HUES64 (cell line): ENCODE results near the gene TRIM41.
"Not testable (repeated sequence)": the region's sequence is repeated elsewhere in the genome, so short reads cannot be mapped to it uniquely, and the experiment has no call there.

Experiments
- H3K27ac ChIP-seq: 2 replicates; pipeline ENCODE4 v1.7.0; 2013; ENCODE audit warnings: low read depth, low read length, inconsistent platforms
- H3K27me3 ChIP-seq: 2 replicates; pipeline ENCODE4 v1.6.1; 2013; ENCODE audit warnings: mild to moderate bottlenecking, low read length; ENCODE audit not compliant: insufficient read depth
- H3K36me3 ChIP-seq: 2 replicates; pipeline ENCODE4 v1.6.1; 2013; ENCODE audit warnings: mild to moderate bottlenecking, low read length; ENCODE audit not compliant: insufficient read depth
- H3K4me1 ChIP-seq: 2 replicates; pipeline ENCODE4 v1.6.1; 2013; ENCODE audit warnings: mild to moderate bottlenecking, low read length, moderate library complexity; ENCODE audit not compliant: insufficient read depth
- H3K4me3 ChIP-seq: 2 replicates; pipeline ENCODE4 v1.5.1; 2013; ENCODE audit warnings: mild to moderate bottlenecking, low read length, moderate library complexity
- H3K9ac ChIP-seq: 2 replicates; pipeline ENCODE4 v1.6.1; 2013; ENCODE audit warnings: mild to moderate bottlenecking, low read depth, low read length
- H3K9me3 ChIP-seq: 2 replicates; pipeline ENCODE4 v1.6.1; 2013; ENCODE audit warnings: low read depth, low read length; ENCODE audit not compliant: insufficient read depth
- WGBS: fragments of 150-250, 120-280 bp; methylation state at CpG from one replicate; pipeline ENCODE4 v1.1.7; 2013; ENCODE audit warnings: missing lambda C conversion rate; 5-methylcytosine and 5-hydroxymethylcytosine counted together

The TRIM41 gene

GRCh38 chr5:181282415-181282814 lies 59.3 kb downstream of the TRIM41 start:
- H3K9ac ChIP-seq, H3K27ac ChIP-seq, H3K4me1 ChIP-seq, H3K9me3 ChIP-seq, H3K27me3 ChIP-seq: not testable (repeated sequence)
- Histone ChIP-seq H3K4me3 (peak overlapping the region; percentile 98), H3K36me3 (peaks cover 34% of the 10 kb centered on the region)
- WGBS: 80% methylated on average over 15 of the region's 16 CpGs

GRCh38 chr5:181282874-181283273 lies 59.8 kb downstream of the TRIM41 start:
- 93% methylated on average over 7 of the region's 7 CpGs for WGBS
- peaks cover 39% of the 10 kb centered on the region for H3K36me3 ChIP-seq
- no peaks in the 10 kb centered on the region for H3K4me1 ChIP-seq
- H3K9me3 ChIP-seq: no peaks in the 10 kb centered on the region
- H3K9ac ChIP-seq: no peak overlapping the region
- no peaks in the 10 kb centered on the region for H3K27me3 ChIP-seq
- no peak overlapping the region for H3K27ac ChIP-seq
- H3K4me3 ChIP-seq: no peak overlapping the region

- Histone ChIP-seq H3K4me3 (no peak overlapping the region), H3K9ac (no peak overlapping the region), H3K9me3 (no peaks in the 10 kb centered on the region), H3K36me3 (peaks cover 43% of the 10 kb centered on the region), H3K4me1 (no peaks in the 10 kb centered on the region), H3K27me3 (no peaks in the 10 kb centered on the region), H3K27ac (no peak overlapping the region)
- 91% methylated on average over 13 of the region's 13 CpGs for WGBS
These were observed 60.3 kb downstream of the TRIM41 start for GRCh38 chr5:181283347-181283746.

GRCh38 chr5:181283841-181284755 lies 61.0 kb downstream of the TRIM41 start:
- 75% methylated on average over 4 of the region's 6 CpGs for WGBS
- H3K4me3 ChIP-seq, H3K27ac ChIP-seq, H3K9ac ChIP-seq, H3K4me1 ChIP-seq, H3K9me3 ChIP-seq, H3K27me3 ChIP-seq: not testable (repeated sequence)
- H3K36me3 ChIP-seq: peaks cover 43% of the 10 kb centered on the region
